HUES48 (cell line): ENCODE measurements around the gene TTC31.

Source experiments
- H3K27ac ChIP-seq: one replicate; pipeline ENCODE4 v1.7.0; 2013; ENCODE audit warnings: low read depth, low read length, inconsistent platforms
- H3K27me3 ChIP-seq: 2 replicates; pipeline ENCODE4 v1.6.1; 2013; ENCODE audit warnings: mild to moderate bottlenecking, low read length; ENCODE audit not compliant: control insufficient read depth, insufficient read depth
- H3K36me3 ChIP-seq: 2 replicates; pipeline ENCODE4 v1.6.1; 2013; ENCODE audit warnings: low read length; ENCODE audit not compliant: control insufficient read depth, insufficient read depth
- H3K4me1 ChIP-seq: 2 replicates; pipeline ENCODE4 v1.6.1; 2013; ENCODE audit warnings: mild to moderate bottlenecking, low read length; ENCODE audit not compliant: control insufficient read depth, insufficient read depth
- H3K4me3 ChIP-seq: 2 replicates; pipeline ENCODE4 v1.5.1; 2013; ENCODE audit warnings: mild to moderate bottlenecking, low read depth, low read length
- H3K9ac ChIP-seq: 2 replicates; pipeline ENCODE4 v1.6.1; 2013; ENCODE audit warnings: mild to moderate bottlenecking, low read depth, low read length, moderate library complexity
- H3K9me3 ChIP-seq: 2 replicates; pipeline ENCODE4 v1.6.1; 2013; ENCODE audit warnings: low read length; ENCODE audit not compliant: control insufficient read depth, insufficient read depth

TTC31 gene

GRCh38 chr2:74482801-74483674, at the start of gene TTC31, which contains the start of gene CCDC142:
TSS of gene TTC31 (plus strand) at chr2:74483081. CDS start at chr2:74483096, 15 bp downstream.
TSS of gene CCDC142 (minus strand) at chr2:74482998. CDS start at chr2:74482837, 161 bp downstream.
- H3K27ac ChIP-seq = peak within 1 kb of the TSS; percentile 90
- H3K9me3 ChIP-seq = no peaks in the 10 kb centered on the region
- peak within 1 kb of the TSS; percentile 78 for H3K4me3 ChIP-seq
- H3K4me1 ChIP-seq = peaks cover 6% of the 10 kb centered on the region
- H3K9ac ChIP-seq = peak within 1 kb of the TSS; percentile 76
- H3K36me3 ChIP-seq = peaks cover 29% of the 10 kb centered on the region
- H3K27me3 ChIP-seq = no peaks in the 10 kb centered on the region

GRCh38 chr2:74436111-74436805, 46.6 kb upstream of the TTC31 start:
- Histone ChIP-seq H3K27me3 (no peaks in the 10 kb centered on the region), H3K4me1 (peaks cover 26% of the 10 kb centered on the region), H3K27ac (peak overlapping the region; percentile 50), H3K9ac (no peak overlapping the region), H3K36me3 (peaks cover 45% of the 10 kb centered on the region), H3K4me3 (no peak overlapping the region), H3K9me3 (no peaks in the 10 kb centered on the region)

GRCh38 chr2:74436848-74437695, 45.8 kb upstream of the TTC31 start:
- Histone ChIP-seq H3K9me3 (no peaks in the 10 kb centered on the region), H3K27me3 (no peaks in the 10 kb centered on the region), H3K27ac (peak overlapping the region; percentile 63), H3K4me3 (no peak overlapping the region), H3K9ac (no peak overlapping the region), H3K36me3 (peaks cover 37% of the 10 kb centered on the region), H3K4me1 (peaks cover 26% of the 10 kb centered on the region)

- Histone ChIP-seq H3K36me3 (peaks cover 31% of the 10 kb centered on the region; the same call in 1 of the 2 replicates), H3K27me3 (no peaks in the 10 kb centered on the region), H3K9ac (no peak overlapping the region), H3K9me3 (no peaks in the 10 kb centered on the region), H3K4me3 (no peak overlapping the region), H3K4me1 (peaks cover 26% of the 10 kb centered on the region), H3K27ac (no peak overlapping the region)
Measured at GRCh38 chr2:74438248-74438647, 44.6 kb upstream of the TTC31 start.

GRCh38 chr2:74439373-74439772, 43.5 kb upstream of the TTC31 start:
- H3K9ac ChIP-seq = no peak overlapping the region
- peak overlapping the region; percentile 99 for H3K27ac ChIP-seq
- H3K4me3 ChIP-seq = peak overlapping the region; percentile 86
- peaks cover 31% of the 10 kb centered on the region; the same call in 1 of the 2 replicates for H3K36me3 ChIP-seq
- H3K27me3 ChIP-seq = no peaks in the 10 kb centered on the region; the same call in 1 of the 2 replicates
- no peaks in the 10 kb centered on the region for H3K9me3 ChIP-seq
- peaks cover 26% of the 10 kb centered on the region for H3K4me1 ChIP-seq

- Histone ChIP-seq H3K27ac (peak overlapping the region; percentile 99), H3K4me1 (peaks cover 26% of the 10 kb centered on the region), H3K4me3 (peak overlapping the region; percentile 86), H3K9ac (peak overlapping the region; percentile 91), H3K9me3 (no peaks in the 10 kb centered on the region), H3K27me3 (no peaks in the 10 kb centered on the region; the same call in 1 of the 2 replicates), H3K36me3 (peaks cover 30% of the 10 kb centered on the region; the same call in 1 of the 2 replicates)
Measured at GRCh38 chr2:74439803-74440377, 43.0 kb upstream of the TTC31 start.

- Histone ChIP-seq H3K4me3 (peak overlapping the region; percentile 86), H3K4me1 (peaks cover 26% of the 10 kb centered on the region), H3K9ac (peak overlapping the region; percentile 91), H3K27ac (peak overlapping the region; percentile 99), H3K27me3 (no peaks in the 10 kb centered on the region; the same call in 1 of the 2 replicates), H3K9me3 (no peaks in the 10 kb centered on the region), H3K36me3 (peaks cover 24% of the 10 kb centered on the region; the same call in 1 of the 2 replicates)
Measured at GRCh38 chr2:74440378-74441169, 42.3 kb upstream of the TTC31 start.

GRCh38 chr2:74441170-74441689, 41.7 kb upstream of the TTC31 start:
- Histone ChIP-seq H3K4me3 (peak overlapping the region; percentile 86), H3K4me1 (peaks cover 26% of the 10 kb centered on the region)

GRCh38 chr2:74441690-74442482, 41.0 kb upstream of the TTC31 start, which contains the start of gene RTKN:
TSS of gene RTKN (minus strand) at chr2:74441937. CDS start at chr2:74441816, 121 bp downstream.
- H3K9ac ChIP-seq = peak within 1 kb of the TSS; percentile 91
- H3K4me3 ChIP-seq = peak within 1 kb of the TSS; percentile 86
- H3K27me3 ChIP-seq = no peaks in the 10 kb centered on the region; the same call in 1 of the 2 replicates
- H3K9me3 ChIP-seq = no peaks in the 10 kb centered on the region
- peaks cover 22% of the 10 kb centered on the region; the same call in 1 of the 2 replicates for H3K36me3 ChIP-seq
- H3K27ac ChIP-seq = peak within 1 kb of the TSS; percentile 99
- peaks cover 26% of the 10 kb centered on the region for H3K4me1 ChIP-seq

More at GRCh38 chr2:74441170-74441689, 41.7 kb upstream of the TTC31 start:
- Histone ChIP-seq H3K36me3 (peaks cover 22% of the 10 kb centered on the region; the same call in 1 of the 2 replicates), H3K27ac (peak overlapping the region; percentile 99), H3K9me3 (no peaks in the 10 kb centered on the region), H3K9ac (peak overlapping the region; percentile 91), H3K27me3 (no peaks in the 10 kb centered on the region; the same call in 1 of the 2 replicates)
